Measurements from ENCODE around the gene PTPRN2.
A peak's percentile ranks its signal among the peaks of the same experiment; 100 is the strongest.

GRCh38 chr7:158414002-158414401 lies 173.6 kb downstream of the PTPRN2 start:
- TF ChIP-seq, protein P1, sequence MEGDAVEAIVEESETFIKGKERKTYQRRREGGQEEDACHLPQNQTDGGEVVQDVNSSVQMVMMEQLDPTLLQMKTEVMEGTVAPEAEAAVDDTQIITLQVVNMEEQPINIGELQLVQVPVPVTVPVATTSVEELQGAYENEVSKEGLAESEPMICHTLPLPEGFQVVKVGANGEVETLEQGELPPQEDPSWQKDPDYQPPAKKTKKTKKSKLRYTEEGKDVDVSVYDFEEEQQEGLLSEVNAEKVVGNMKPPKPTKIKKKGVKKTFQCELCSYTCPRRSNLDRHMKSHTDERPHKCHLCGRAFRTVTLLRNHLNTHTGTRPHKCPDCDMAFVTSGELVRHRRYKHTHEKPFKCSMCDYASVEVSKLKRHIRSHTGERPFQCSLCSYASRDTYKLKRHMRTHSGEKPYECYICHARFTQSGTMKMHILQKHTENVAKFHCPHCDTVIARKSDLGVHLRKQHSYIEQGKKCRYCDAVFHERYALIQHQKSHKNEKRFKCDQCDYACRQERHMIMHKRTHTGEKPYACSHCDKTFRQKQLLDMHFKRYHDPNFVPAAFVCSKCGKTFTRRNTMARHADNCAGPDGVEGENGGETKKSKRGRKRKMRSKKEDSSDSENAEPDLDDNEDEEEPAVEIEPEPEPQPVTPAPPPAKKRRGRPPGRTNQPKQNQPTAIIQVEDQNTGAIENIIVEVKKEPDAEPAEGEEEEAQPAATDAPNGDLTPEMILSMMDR (IDR thresholded peaks at IDR 0.05 in 2 of 3, conservative IDR thresholded peaks at IDR 0.05 in 1 of 3; ENCODE audit: insufficient read depth in 2 of 3, low read depth in 1 of 3, low read length in 3 of 3): peak in 2 of 3 experiments; percentile 29 to 31; a peak in 2 of 6 replicates
- TF ChIP-seq CBX5 (IDR thresholded peaks at IDR 0.05; ENCODE audit: borderline replicate concordance, low read depth) (no peak), CREB1 (IDR thresholded peaks at IDR 0.05) (no peak), CREB1 (CRISPR knock-in tag; IDR thresholded peaks at IDR 0.05) (no peak), RBM22 (IDR thresholded peaks at IDR 0.05; ENCODE audit: low read depth, low read length, poor library complexity, severe bottlenecking) (no peak)
